GM23338 (cell line): ENCODE results near the gene ZC3H13. TPM values are rescaled to one million over a fixed set of nuclear protein-coding genes. Genes with fewer than 3 reads are reported as not detected.

Source experiments
- ATAC-seq: fragments of 200-7000 bp; cut with Tn5 transposase; 3 replicates; pipeline ENCODE4 v1.9.1; 2020
- DNase-seq: peaks from one replicate; pipeline ENCODE4 v3.0.0-alpha.2; 2015; ENCODE audit warnings: low spot score
- H2AFZ ChIP-seq: fragments of 200-600 bp; sonication (generic); 2 replicates; pipeline ENCODE4 v1.8.0; 2016; ENCODE audit warnings: antibody characterized with exemption, mild to moderate bottlenecking, moderate library complexity
- H3F3A ChIP-seq: fragments of 200-600 bp; sonication (generic); replicated peaks from 2 replicates; pipeline ENCODE4 v1.8.0; 2017; ENCODE audit warnings: antibody characterized with exemption, mixed run types, low read depth
- H3K27ac ChIP-seq: fragments of 200-600 bp; sonication (generic); 2 replicates; pipeline ENCODE4 v1.6.1; 2016; ENCODE audit warnings: low read depth
- H3K27me3 ChIP-seq: fragments of 200-600 bp; sonication (generic); 2 replicates; pipeline ENCODE4 v1.8.0; 2016; ENCODE audit warnings: mild to moderate bottlenecking, mixed run types, moderate library complexity; ENCODE audit not compliant: insufficient read depth
- H3K36me3 ChIP-seq: fragments of 200-600 bp; sonication (generic); 2 replicates; pipeline ENCODE4 v1.8.0; 2016; ENCODE audit warnings: mild to moderate bottlenecking; ENCODE audit not compliant: insufficient read depth
- H3K4me1 ChIP-seq: fragments of 200-600 bp; sonication (generic); 2 replicates; pipeline ENCODE4 v1.8.0; 2016; ENCODE audit warnings: mild to moderate bottlenecking, moderate library complexity; ENCODE audit not compliant: insufficient read depth
- H3K4me2 ChIP-seq: fragments of 200-600 bp; sonication (generic); 2 replicates; pipeline ENCODE4 v1.7.1; 2017; ENCODE audit warnings: mixed run types
- H3K4me3 ChIP-seq: fragments of 200-600 bp; sonication (generic); 2 replicates; pipeline ENCODE4 v1.6.1; 2016; ENCODE audit warnings: mixed run types
- H3K79me2 ChIP-seq: fragments of 200-600 bp; sonication (generic); replicated peaks from 2 replicates; pipeline ENCODE4 v1.8.0; 2017; ENCODE audit warnings: mild to moderate bottlenecking; ENCODE audit not compliant: insufficient read depth
- H3K9me2 ChIP-seq: fragments of 200-600 bp; sonication (generic); 2 replicates; pipeline ENCODE4 v1.8.0; 2017; ENCODE audit not compliant: insufficient read depth
- H4K20me1 ChIP-seq: fragments of 200-600 bp; sonication (generic); replicated peaks from 2 replicates; pipeline ENCODE4 v1.8.0; 2017; ENCODE audit warnings: mild to moderate bottlenecking; ENCODE audit not compliant: insufficient read depth
- H3K27ac Mint-ChIP-seq: 2 replicates; pipeline ENCODE4 v1.8.0; 2020; ENCODE audit warnings: inconsistent platforms, mild to moderate bottlenecking, moderate library complexity, mixed read lengths
- H3K27me3 Mint-ChIP-seq: 3 replicates; pipeline ENCODE4 v1.8.0; 2022; ENCODE audit warnings: low read depth, mild to moderate bottlenecking, moderate library complexity, mixed read lengths, inconsistent platforms; ENCODE audit not compliant: insufficient read depth, poor library complexity
- H3K36me3 Mint-ChIP-seq: 3 replicates; pipeline ENCODE4 v1.8.0; 2021; ENCODE audit warnings: low read depth, mild to moderate bottlenecking, inconsistent platforms, moderate library complexity, mixed read lengths
- H3K4me1 Mint-ChIP-seq: 3 replicates; pipeline ENCODE4 v1.8.0; 2020; ENCODE audit warnings: mild to moderate bottlenecking, inconsistent platforms, mixed read lengths
- H3K4me3 Mint-ChIP-seq: 3 replicates; pipeline ENCODE4 v1.8.0; 2021; ENCODE audit warnings: moderate library complexity, mild to moderate bottlenecking, inconsistent platforms, mixed read lengths
- H3K9me3 Mint-ChIP-seq: 3 replicates; pipeline ENCODE4 v1.8.0; 2020; ENCODE audit warnings: moderate library complexity, mild to moderate bottlenecking, inconsistent platforms, mixed read lengths
- CREB1 ChIP-seq: fragments of 250-450 bp; sonication (Bioruptor Pico); IDR thresholded peaks from 2 replicates; pipeline ENCODE4 v1.5.0; 2020; ENCODE audit warnings: low read depth, mild to moderate bottlenecking, moderate library complexity
- ETS1 ChIP-seq: IDR thresholded peaks from 2 replicates; pipeline ENCODE4 v1.6.1; 2016; ENCODE audit warnings: antibody characterized with exemption
- JUNB ChIP-seq: IDR thresholded peaks from one replicate; pipeline ENCODE4 v1.6.1; 2016; ENCODE audit warnings: antibody characterized with exemption; ENCODE audit not compliant: unreplicated experiment
- NANOG ChIP-seq: IDR thresholded peaks from 2 replicates; pipeline ENCODE4 v1.6.1; 2016; ENCODE audit warnings: antibody characterized with exemption, borderline replicate concordance
- POLR2AphosphoS5 ChIP-seq: IDR thresholded peaks from 2 replicates; pipeline ENCODE4 v1.6.1; 2016; ENCODE audit warnings: antibody characterized with exemption, low read depth
- REST ChIP-seq: IDR thresholded peaks from one replicate; pipeline ENCODE4 v1.6.1; 2018; ENCODE audit warnings: antibody characterized with exemption; ENCODE audit not compliant: unreplicated experiment
- ZNF462 ChIP-seq: fragments of 250-450 bp; sonication (Bioruptor Pico); IDR thresholded peaks from 2 replicates; pipeline ENCODE4 v1.5.0; 2020; ENCODE audit warnings: mild to moderate bottlenecking, moderate library complexity
- polyA plus RNA-seq: library from polyadenylated mRNA; unstranded; fragments of >200 nt; fragmentation: Nextera tagmentation; extraction: Ambion mirVana; gene quantifications from 2 replicates; pipeline ENCODE4 v1.2.1, GENCODE V29; 2016
- total RNA-seq: library from RNA; depleted of rRNA; stranded (reverse); fragments of >200 nt; shearing (Covaris generic); gene quantifications from 2 replicates; pipeline ENCODE4 v1.2.3, GENCODE V29; 2014

The ZC3H13 gene
- total and polyA plus RNA-seq, 2 experiments from 2014 or later = 39.6 to 125 TPM

GRCh38 chr13:46076827-46077226 lies 24.3 kb upstream of the ZC3H13 start (continued):
- no peak for TF ChIP-seq ETS1
- TF ChIP-seq REST = no peak
- no peak for TF ChIP-seq JUNB

- no peak overlapping the region for H3K27ac Mint-ChIP-seq
- Histone ChIP-seq H3K4me2 (no peak overlapping the region), H3K9me2 (0 out of 2 replicates have a peak, but pooled peaks cover 3% of the 10 kb centered on the region), H2AFZ (no peak overlapping the region), H3K4me1 (no peaks in the 10 kb centered on the region), H3K79me2 (no peaks in the 10 kb centered on the region), H3K27me3 (no peaks in the 10 kb centered on the region), H3F3A (no peaks in the 10 kb centered on the region), H3K4me3 (no peak overlapping the region), H3K36me3 (no peaks in the 10 kb centered on the region), H4K20me1 (no peaks in the 10 kb centered on the region), H3K27ac (no peak overlapping the region)
- H3K36me3 Mint-ChIP-seq = peaks cover 2% of the 10 kb centered on the region; the same call in 1 of the 3 replicates
- H3K9me3 Mint-ChIP-seq = peaks cover 6% of the 10 kb centered on the region; the same call in 2 of the 3 replicates
- no peak for TF ChIP-seq CREB1 (CRISPR knock-in tag)
- TF ChIP-seq ZNF462 (CRISPR knock-in tag) = no peak
- TF ChIP-seq POLR2AphosphoS5 = no peak
- TF ChIP-seq ETS1 = no peak
- TF ChIP-seq NANOG = no peak
- ATAC-seq (no peak), DNase-seq (no peak)
- no peaks in the 10 kb centered on the region for H3K27me3 Mint-ChIP-seq
- H3K4me3 Mint-ChIP-seq = no peak overlapping the region
- H3K4me1 Mint-ChIP-seq = no peaks in the 10 kb centered on the region
Observed at GRCh38 chr13:46075811-46076210, 23.3 kb upstream of the ZC3H13 start.
